Measurements from ENCODE around the gene SGIP1.

Gene SGIP1

GRCh38 chr1:66511118-66511517, 22.8 kb upstream of the SGIP1 start:
- TF ChIP-seq, protein P1, sequence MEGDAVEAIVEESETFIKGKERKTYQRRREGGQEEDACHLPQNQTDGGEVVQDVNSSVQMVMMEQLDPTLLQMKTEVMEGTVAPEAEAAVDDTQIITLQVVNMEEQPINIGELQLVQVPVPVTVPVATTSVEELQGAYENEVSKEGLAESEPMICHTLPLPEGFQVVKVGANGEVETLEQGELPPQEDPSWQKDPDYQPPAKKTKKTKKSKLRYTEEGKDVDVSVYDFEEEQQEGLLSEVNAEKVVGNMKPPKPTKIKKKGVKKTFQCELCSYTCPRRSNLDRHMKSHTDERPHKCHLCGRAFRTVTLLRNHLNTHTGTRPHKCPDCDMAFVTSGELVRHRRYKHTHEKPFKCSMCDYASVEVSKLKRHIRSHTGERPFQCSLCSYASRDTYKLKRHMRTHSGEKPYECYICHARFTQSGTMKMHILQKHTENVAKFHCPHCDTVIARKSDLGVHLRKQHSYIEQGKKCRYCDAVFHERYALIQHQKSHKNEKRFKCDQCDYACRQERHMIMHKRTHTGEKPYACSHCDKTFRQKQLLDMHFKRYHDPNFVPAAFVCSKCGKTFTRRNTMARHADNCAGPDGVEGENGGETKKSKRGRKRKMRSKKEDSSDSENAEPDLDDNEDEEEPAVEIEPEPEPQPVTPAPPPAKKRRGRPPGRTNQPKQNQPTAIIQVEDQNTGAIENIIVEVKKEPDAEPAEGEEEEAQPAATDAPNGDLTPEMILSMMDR (IDR thresholded peaks at IDR 0.05), result no peak
- Histone ChIP-seq H3K4me3 (ENCODE audit: low read depth in 1 of 2, low read length in 1 of 2) (no peak overlapping the region), H3K27ac (no peak overlapping the region), H3K9me3 (no peaks in the 10 kb centered on the region), H3K27me3 (no peaks in the 10 kb centered on the region), H3K36me3 (no peaks in the 10 kb centered on the region), H3K4me1 (ENCODE audit: control insufficient read depth in 1 of 2, insufficient read depth in 1 of 2, low read depth in 1 of 2, low read length in 1 of 2) (no peaks in the 10 kb centered on the region)

DNA sequence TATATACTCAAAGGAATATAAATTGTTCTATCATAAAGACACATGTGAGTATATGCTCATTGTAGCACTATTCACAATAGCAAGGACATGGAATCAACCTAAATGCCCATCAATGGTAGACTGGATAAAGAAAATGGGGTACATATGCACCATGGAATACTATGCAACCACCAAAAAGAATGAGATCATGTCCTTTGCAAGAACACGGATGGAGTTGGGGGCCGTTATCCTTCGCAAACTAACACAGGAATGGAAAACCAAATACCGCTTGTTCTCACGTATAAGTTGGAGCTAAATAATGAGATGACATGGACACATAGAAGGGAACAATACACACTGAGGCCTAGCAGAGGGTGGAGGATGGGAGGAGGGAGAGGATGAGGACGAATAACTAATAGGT, 16.0 kb upstream of the SGIP1 start:
- TF ChIP-seq, protein P1 (IDR thresholded peaks at IDR 0.05), result no peak
- Histone ChIP-seq H3K4me1 (ENCODE audit: control insufficient read depth in 1 of 2, insufficient read depth in 1 of 2, low read depth in 1 of 2, low read length in 1 of 2) (no peaks in the 10 kb centered on the region), H3K27me3 (no peaks in the 10 kb centered on the region), H3K36me3 (no peaks in the 10 kb centered on the region), H3K9me3 (no peaks in the 10 kb centered on the region), H3K4me3 (ENCODE audit: low read depth in 1 of 2, low read length in 1 of 2) (no peak overlapping the region), H3K27ac (no peak overlapping the region)

DNA sequence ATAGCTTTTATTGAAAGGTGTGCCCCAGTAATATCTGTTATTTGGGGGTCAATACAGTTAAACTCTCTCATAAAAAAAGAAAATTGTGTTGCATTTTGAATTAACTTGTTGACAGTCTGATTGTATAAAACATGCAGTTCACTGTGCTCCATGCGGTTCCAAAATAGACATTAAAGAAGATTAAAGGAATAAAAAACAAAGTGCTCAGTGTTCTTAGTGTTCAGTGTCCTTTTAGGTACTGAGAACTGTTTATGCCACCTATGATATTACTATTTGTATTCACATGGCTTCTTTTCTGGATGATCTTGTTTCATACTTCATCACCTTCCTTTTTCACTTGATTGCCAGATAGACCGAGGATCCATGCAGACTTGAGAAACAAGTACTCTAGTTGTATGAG, 15.3 kb upstream of the SGIP1 start:
- Histone ChIP-seq H3K36me3 (no peaks in the 10 kb centered on the region), H3K27ac (no peak overlapping the region), H3K4me3 (ENCODE audit: low read depth in 1 of 2, low read length in 1 of 2) (no peak overlapping the region), H3K27me3 (no peaks in the 10 kb centered on the region), H3K4me1 (ENCODE audit: control insufficient read depth in 1 of 2, insufficient read depth in 1 of 2, low read depth in 1 of 2, low read length in 1 of 2) (no peaks in the 10 kb centered on the region), H3K9me3 (no peaks in the 10 kb centered on the region)
- TF ChIP-seq, protein P1 (IDR thresholded peaks at IDR 0.05), result no peak

DNA sequence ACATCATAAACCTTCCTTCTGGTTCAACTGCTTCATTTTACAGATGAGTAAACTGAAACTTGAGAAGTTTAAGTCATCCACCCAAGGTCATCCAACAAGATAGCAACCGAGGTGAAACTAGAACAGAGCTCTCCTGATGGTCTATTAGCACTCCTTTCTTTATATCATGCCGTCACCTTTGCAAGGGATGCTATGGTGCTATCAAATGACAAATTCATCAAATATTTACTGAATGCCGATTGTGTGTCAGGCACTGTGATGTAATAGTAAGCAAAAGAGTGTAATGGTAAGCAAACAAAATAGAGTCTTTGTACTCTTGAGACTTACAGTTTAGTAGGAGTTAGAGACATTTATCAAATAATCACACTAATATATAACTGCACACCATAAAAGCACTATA, 14.0 kb upstream of the SGIP1 start:
- Histone ChIP-seq H3K36me3 (no peaks in the 10 kb centered on the region), H3K4me1 (ENCODE audit: control insufficient read depth in 1 of 2, insufficient read depth in 1 of 2, low read depth in 1 of 2, low read length in 1 of 2) (no peaks in the 10 kb centered on the region), H3K9me3 (no peaks in the 10 kb centered on the region), H3K27me3 (no peaks in the 10 kb centered on the region), H3K4me3 (ENCODE audit: low read depth in 1 of 2, low read length in 1 of 2) (no peak overlapping the region), H3K27ac (no peak overlapping the region)
- TF ChIP-seq, protein P1 (IDR thresholded peaks at IDR 0.05), result no peak

- Histone ChIP-seq H3K36me3 (no peaks in the 10 kb centered on the region), H3K9me3 (no peaks in the 10 kb centered on the region), H3K27ac (no peak overlapping the region), H3K4me1 (ENCODE audit: control insufficient read depth in 1 of 2, insufficient read depth in 1 of 2, low read depth in 1 of 2, low read length in 1 of 2) (no peaks in the 10 kb centered on the region), H3K4me3 (ENCODE audit: low read depth in 1 of 2, low read length in 1 of 2) (no peak overlapping the region), H3K27me3 (no peaks in the 10 kb centered on the region)
- TF ChIP-seq, protein P1 (IDR thresholded peaks at IDR 0.05), result no peak
Observed at GRCh38 chr1:66520655-66521054, 13.3 kb upstream of the SGIP1 start.

All from neutrophil (primary cell).